MCF 10A (cell line): ENCODE results near the gene KLHL15. TPM values are rescaled to one million over a fixed set of nuclear protein-coding genes. Genes with fewer than 3 reads are reported as not detected.

Experiments used
- BruUV-seq: library from RNA; stranded (reverse); fragments of 400-500 nt; replicated peaks from 2 replicates; lab custom pipeline; 2021; lab: Mats Ljungman, UMichigan
- CTCF ChIA-PET: fragments of 300-600 bp; sonication (Branson Sonifier 250); formaldehyde crosslinking; extraction: SDS; loops from one replicate; lab custom pipeline; 2021; ENCODE audit warnings: antibody characterized with exemption, inconsistent platforms; lab: Yijun Ruan, JAX
- POLR2A ChIA-PET: fragments of 300-600, 350-650 bp; sonication (Branson Sonifier 250); formaldehyde crosslinking; extraction: SDS; loops from one replicate; lab custom pipeline; 2020; ENCODE audit warnings: antibody characterized with exemption, inconsistent platforms; lab: Yijun Ruan, JAX
- DNase-seq: peaks from one replicate; pipeline ENCODE4 v3.0.0-alpha.2; 2018; ENCODE audit not compliant: unreplicated experiment
- H3K27ac Mint-ChIP-seq: one replicate; pipeline ENCODE4 v1.8.0; 2022; ENCODE audit warnings: mild to moderate bottlenecking, low read depth, mixed read lengths; ENCODE audit not compliant: unreplicated experiment
- H3K27me3 Mint-ChIP-seq: one replicate; pipeline ENCODE4 v1.8.0; 2022; ENCODE audit warnings: mixed read lengths; ENCODE audit not compliant: insufficient read depth, unreplicated experiment
- H3K36me3 Mint-ChIP-seq: one replicate; pipeline ENCODE4 v1.8.0; 2022; ENCODE audit warnings: mild to moderate bottlenecking, moderate library complexity, mixed read lengths; ENCODE audit not compliant: insufficient read depth, unreplicated experiment
- H3K4me1 Mint-ChIP-seq: one replicate; pipeline ENCODE4 v1.8.0; 2022; ENCODE audit warnings: mixed read lengths; ENCODE audit not compliant: insufficient read depth, unreplicated experiment
- H3K4me3 Mint-ChIP-seq: one replicate; pipeline ENCODE4 v1.8.0; 2022; ENCODE audit warnings: mild to moderate bottlenecking, moderate library complexity, mixed read lengths; ENCODE audit not compliant: unreplicated experiment
- H3K9me3 Mint-ChIP-seq: one replicate; pipeline ENCODE4 v1.8.0; 2022; ENCODE audit warnings: mixed read lengths; ENCODE audit not compliant: unreplicated experiment
- CTCF ChIP-seq: fragments of 200-600 bp; IDR thresholded peaks from one replicate; pipeline ENCODE4 v1.8.0; 2022; ENCODE audit warnings: antibody characterized with exemption, mild to moderate bottlenecking; ENCODE audit not compliant: unreplicated experiment
- intact Hi-C: fragments of 100-400 bp; cut with micrococcal nuclease; formaldehyde crosslinking; loops from 2 replicates; pipeline ENCODE4 v1.14.1; 2022
- total RNA-seq: library from RNA; stranded (reverse); gene quantifications from 2 replicates; pipeline ENCODE4 v1.2.3, GENCODE V29; 2022

Gene KLHL15
- total RNA-seq, 1 experiment from 2014 or later: 4.8 TPM

DNA sequence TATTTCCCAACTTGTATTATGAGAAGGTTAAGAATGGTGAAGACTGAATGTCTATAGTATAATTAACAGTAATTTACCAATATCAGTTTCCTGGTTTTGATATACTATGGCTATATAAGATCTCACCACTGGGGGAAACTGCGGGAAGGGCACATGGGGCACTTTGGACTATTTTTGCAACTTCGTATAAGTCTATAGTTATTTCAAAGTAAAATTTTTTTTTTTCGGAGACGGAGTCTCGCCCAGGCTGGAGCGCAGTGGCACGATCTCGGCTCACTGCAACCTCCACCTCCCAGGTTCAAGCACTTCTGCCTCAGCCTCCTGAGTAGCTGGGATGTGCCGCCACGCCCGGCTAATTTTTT lies 73.1 kb downstream of the KLHL15 start:
- H3K36me3 Mint-ChIP-seq: peaks cover 6% of the 10 kb centered on the region

GRCh38 chrX:23952984-23953907 lies 73.7 kb downstream of the KLHL15 start:
- no peak for DNase-seq
- ChIA-PET CTCF (interaction anchor here (0.6 kb wide), 2 partner anchors 15 to 411 kb away, joined by 3 read pairs; no protein-coding TSS in a partner anchor), POLR2A (interaction anchor here (0.6 kb wide), 1 partner anchor 15 kb away, joined by 3 read pairs; no protein-coding TSS in a partner anchor)
- Mint-ChIP-seq H3K4me3 (no peak overlapping the region), H3K27ac (no peak overlapping the region), H3K9me3 (no peaks in the 10 kb centered on the region), H3K36me3 (peaks cover 6% of the 10 kb centered on the region), H3K4me1 (peaks cover 7% of the 10 kb centered on the region), H3K27me3 (peaks cover 14% of the 10 kb centered on the region)
- intact Hi-C loops: no loop called here
- TF ChIP-seq CTCF: no peak
- BruUV-seq: no TSS peak

More for the DNA sequence above, 73.1 kb downstream of the KLHL15 start:
- H3K27me3 Mint-ChIP-seq: peaks cover 15% of the 10 kb centered on the region
- peaks cover 7% of the 10 kb centered on the region for H3K4me1 Mint-ChIP-seq
- POLR2A ChIA-PET: interaction anchor here (0.6 kb wide), 1 partner anchor 14 kb away, joined by 3 read pairs; no protein-coding TSS in a partner anchor
- H3K9me3 Mint-ChIP-seq: no peaks in the 10 kb centered on the region
- intact Hi-C loops: no loop called here
- TF ChIP-seq CTCF: no peak
- CTCF ChIA-PET: interaction anchor here (0.6 kb wide), 1 partner anchor 411 kb away, joined by 3 read pairs; no protein-coding TSS in a partner anchor
- no TSS peak for BruUV-seq
- H3K27ac Mint-ChIP-seq: no peak overlapping the region
- no peak overlapping the region for H3K4me3 Mint-ChIP-seq
- DNase-seq: no peak

DNA sequence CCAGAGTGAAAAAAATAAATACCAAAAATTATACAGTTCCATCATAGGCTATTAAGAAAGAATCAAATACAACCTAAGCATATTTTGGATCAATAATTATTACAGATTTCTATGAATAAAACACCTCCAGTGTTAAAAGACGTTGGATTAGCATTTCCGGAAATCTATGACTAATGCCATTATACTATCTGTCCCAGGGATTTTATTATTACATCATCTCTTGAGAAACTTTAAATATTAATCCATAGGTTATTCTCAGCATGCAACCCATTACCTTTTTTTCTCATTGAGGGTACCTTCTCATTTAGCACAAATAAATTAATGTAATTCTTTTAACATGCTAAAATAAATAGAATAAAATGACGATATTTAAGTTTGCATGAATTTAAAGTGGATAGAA lies 74.6 kb downstream of the KLHL15 start:
- peaks cover 14% of the 10 kb centered on the region for H3K27me3 Mint-ChIP-seq
- ChIA-PET CTCF (interaction anchor here (0.6 kb wide), 1 partner anchor 16 kb away, joined by 3 read pairs; no protein-coding TSS in a partner anchor), POLR2A (no interaction called here)
- H3K4me3 Mint-ChIP-seq: no peak overlapping the region
- DNase-seq: no peak
- H3K9me3 Mint-ChIP-seq: no peaks in the 10 kb centered on the region
- H3K4me1 Mint-ChIP-seq: peaks cover 7% of the 10 kb centered on the region
- TF ChIP-seq CTCF: no peak
- intact Hi-C loops: no loop called here
- no peak overlapping the region for H3K27ac Mint-ChIP-seq
- H3K36me3 Mint-ChIP-seq: peaks cover 6% of the 10 kb centered on the region
- BruUV-seq: no TSS peak

DNA sequence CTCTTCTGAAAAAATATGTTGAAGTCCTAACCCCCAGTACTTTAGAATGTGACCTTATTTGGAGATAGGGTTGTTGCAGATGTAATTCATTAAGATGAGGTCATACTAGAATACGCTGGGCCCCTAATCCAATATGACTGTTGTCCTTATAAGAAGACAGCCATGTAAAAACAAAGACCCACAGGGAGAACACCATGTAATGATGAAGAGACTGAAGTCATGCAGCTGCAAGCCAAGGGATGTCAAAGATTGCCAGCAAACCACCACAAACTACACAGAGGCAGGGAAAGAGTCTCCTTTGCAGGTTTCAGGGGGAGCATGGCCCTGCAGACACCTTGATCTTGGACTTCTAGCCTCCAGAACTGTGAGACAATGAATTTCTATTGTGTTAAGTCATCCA lies 81.8 kb downstream of the KLHL15 start:
- Mint-ChIP-seq H3K9me3 (no peaks in the 10 kb centered on the region), H3K27ac (no peak overlapping the region), H3K4me3 (no peak overlapping the region), H3K27me3 (peaks cover 71% of the 10 kb centered on the region), H3K4me1 (no peaks in the 10 kb centered on the region), H3K36me3 (no peaks in the 10 kb centered on the region)
- TF ChIP-seq CTCF: no peak
- DNase-seq: no peak
- ChIA-PET POLR2A (no interaction called here), CTCF (no interaction called here)
- no TSS peak for BruUV-seq
- intact Hi-C loops: no loop called here
